GM18909 (cell line): ENCODE measurements around the gene AK6.
"Not testable (repeated sequence)": the region's sequence is repeated elsewhere in the genome, so short reads cannot be mapped to it uniquely, and the experiment has no call there.

Experiments used
- ATAC-seq: cut with Tn5 transposase; IDR thresholded peaks from one replicate; pipeline ENCODE4 v1.9.1; 2021; ENCODE audit warnings: mild to moderate bottlenecking; ENCODE audit not compliant: unreplicated experiment, poor library complexity

The AK6 gene

GRCh38 chr5:69341520-69342161 is 27.7 kb downstream of the AK6 start:
- ATAC-seq: no peak

DNA sequence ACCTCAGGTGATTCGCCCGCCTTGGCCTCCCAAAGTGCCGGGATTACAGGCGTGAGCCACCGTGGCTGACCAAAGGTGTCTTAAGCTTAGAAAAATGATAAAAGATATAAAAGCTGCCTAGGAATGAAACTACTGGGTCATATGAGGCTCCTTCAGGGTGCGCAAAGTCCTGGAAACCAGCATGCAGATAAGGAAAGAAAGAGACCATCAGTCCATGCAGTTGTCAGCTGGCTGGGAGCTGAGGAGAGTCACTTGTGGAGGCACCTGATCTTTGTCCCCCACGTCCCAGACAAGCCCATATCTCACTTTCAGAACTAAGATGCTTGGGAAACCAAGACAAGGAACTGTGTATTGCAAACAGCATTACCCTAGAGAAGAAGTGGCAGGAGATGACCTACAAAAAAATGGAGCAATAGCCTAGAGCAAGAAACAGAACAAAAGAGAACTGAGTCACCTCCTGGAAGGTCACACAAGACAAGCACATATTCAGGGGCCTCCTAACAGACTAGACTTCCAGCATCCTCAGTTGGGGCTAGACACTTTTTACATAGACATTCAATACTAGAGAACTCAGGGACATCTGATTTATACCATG is 33.9 kb downstream of the AK6 start:
- no peak for ATAC-seq

- ATAC-seq: peak; percentile 70
Measured at GRCh38 chr5:69334793-69335268, 34.5 kb downstream of the AK6 start.

- ATAC-seq: not testable (repeated sequence)
Measured at GRCh38 chr5:69333668-69334315, 35.5 kb downstream of the AK6 start.

- no peak for ATAC-seq
Measured at GRCh38 chr5:69331528-69332445, 37.5 kb downstream of the AK6 start.

GRCh38 chr5:69329905-69330489 is 39.3 kb downstream of the AK6 start:
- ATAC-seq: no peak

DNA sequence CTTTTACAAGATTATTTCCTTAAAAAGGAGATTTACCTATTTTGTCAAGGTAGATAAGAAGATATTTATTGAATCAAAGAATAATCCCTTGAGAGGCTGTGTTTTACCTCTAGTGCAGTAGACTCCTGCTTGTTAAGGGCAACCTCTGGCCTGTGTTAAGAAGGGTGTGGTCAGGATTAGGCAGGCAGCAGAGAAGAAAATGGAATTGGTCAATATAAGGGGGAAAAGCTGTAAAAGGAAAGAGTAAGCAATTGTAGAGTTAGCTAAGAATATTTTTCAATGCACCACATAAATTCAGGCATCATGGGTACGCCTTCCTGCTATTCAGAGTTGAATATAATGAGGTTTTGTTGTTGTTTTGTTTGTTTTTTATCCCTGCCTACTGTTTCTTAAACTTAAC is 43.0 kb downstream of the AK6 start:
- ATAC-seq: no peak

- no peak for ATAC-seq
Measured at GRCh38 chr5:69317391-69317790, 51.9 kb downstream of the AK6 start.

DNA sequence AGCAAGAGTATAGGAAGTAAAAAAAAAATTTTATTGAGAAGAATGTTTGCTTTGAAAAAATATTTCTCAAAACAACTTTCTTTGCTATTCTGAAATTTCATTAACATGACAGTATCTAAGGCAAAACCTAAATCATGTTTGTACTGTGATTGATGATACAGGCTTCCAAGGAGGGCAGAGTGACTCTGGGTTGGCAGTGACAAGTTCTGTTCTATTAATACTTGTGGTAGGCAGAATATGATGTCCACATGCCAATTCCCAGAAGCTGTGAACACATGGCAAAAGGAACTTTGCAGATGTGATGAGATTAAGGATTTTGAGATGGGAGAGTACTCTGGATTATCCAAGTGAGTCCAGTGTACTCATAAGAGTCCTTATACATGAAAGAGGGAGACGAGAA is 53.3 kb downstream of the AK6 start:
- ATAC-seq: no peak

GRCh38 chr5:69313428-69313827 is 55.9 kb downstream of the AK6 start:
- no peak for ATAC-seq

GRCh38 chr5:69312459-69313160 is 56.7 kb downstream of the AK6 start:
- no peak for ATAC-seq

DNA sequence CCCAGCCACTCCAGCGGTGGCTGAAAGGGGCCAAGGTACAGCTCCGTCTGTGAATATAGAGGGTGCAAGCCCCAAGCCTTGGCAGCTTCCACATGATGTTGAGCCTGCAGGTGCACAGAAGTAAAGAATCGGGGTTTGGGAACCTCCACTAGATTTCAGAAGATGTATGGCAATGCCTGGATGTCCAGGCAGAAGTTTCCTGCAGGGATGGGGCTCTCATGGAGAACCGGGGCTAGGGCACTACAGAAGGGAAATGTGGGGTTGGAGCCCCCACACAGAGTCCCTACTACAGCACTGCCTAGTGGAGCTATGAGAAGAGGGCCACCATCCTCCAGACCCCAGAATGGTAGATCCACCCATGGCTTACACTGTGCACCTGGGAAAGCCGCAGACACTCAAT is 59.9 kb downstream of the AK6 start:
- ATAC-seq: no peak

DNA sequence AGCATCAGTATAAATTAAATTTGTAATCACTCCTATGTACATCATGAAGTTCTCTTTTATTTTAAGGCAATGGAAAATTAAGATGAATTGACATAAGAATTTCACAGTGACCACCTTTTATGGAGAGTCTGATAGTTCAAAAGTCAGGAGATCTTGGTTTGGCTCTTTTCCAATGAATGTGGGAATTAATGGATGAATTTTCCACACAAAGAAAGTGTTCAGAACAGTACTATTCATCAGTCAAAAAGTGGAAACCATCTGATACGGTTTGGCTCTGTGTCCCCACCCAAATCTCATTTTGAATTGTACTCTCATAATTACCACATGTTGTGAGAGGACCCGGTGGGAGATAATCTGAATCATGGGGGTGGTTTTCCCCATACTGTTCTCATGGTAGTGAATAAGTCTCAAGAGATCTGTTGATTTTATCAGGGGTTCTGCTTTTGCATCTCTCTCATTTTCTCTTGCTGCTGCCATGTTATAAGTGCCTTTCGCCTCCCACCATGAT is 61.2 kb downstream of the AK6 start:
- no peak for ATAC-seq

GRCh38 chr5:69305512-69305911 is 63.8 kb downstream of the AK6 start:
- no peak for ATAC-seq
